Measurements from ENCODE around the gene GALR3. TPM values are rescaled to one million over a fixed set of nuclear protein-coding genes. Genes with fewer than 3 reads are reported as not detected.

Gene GALR3
- total and polyA plus RNA-seq, 2 experiments from 2014 or later = 1.0 TPM; not detected in 1

- H3K27me3 ChIP-seq = no peaks in the 10 kb centered on the region
- H3K4me1 ChIP-seq (ENCODE audit: low read depth) = peaks cover 9% of the 10 kb centered on the region
- H3K27ac ChIP-seq = peak overlapping the region; percentile 89
- no peak for DNase-seq (ENCODE audit: low read depth in 1 of 2, low spot score in 1 of 2)
- H3K9me3 ChIP-seq (ENCODE audit: low read depth) = no peaks in the 10 kb centered on the region
- TF ChIP-seq CTCF (IDR thresholded peaks at IDR 0.05; ENCODE audit: low read depth, low read length) = no peak
- H3K36me3 ChIP-seq = peaks cover 54% of the 10 kb centered on the region
- no peak overlapping the region for H3K4me3 ChIP-seq
Observed at GRCh38 chr22:37862570-37863325, 39.6 kb downstream of the GALR3 start.

- no peak for TF ChIP-seq CTCF (IDR thresholded peaks at IDR 0.05; ENCODE audit: low read depth, low read length)
- DNase-seq (ENCODE audit: low read depth in 1 of 2, low spot score in 1 of 2) = no peak
- no peaks in the 10 kb centered on the region for H3K9me3 ChIP-seq (ENCODE audit: low read depth)
- H3K4me1 ChIP-seq (ENCODE audit: low read depth) = peaks cover 9% of the 10 kb centered on the region
- no peak overlapping the region for H3K4me3 ChIP-seq
- no peaks in the 10 kb centered on the region for H3K27me3 ChIP-seq
- H3K27ac ChIP-seq = no peak overlapping the region
- peaks cover 57% of the 10 kb centered on the region for H3K36me3 ChIP-seq
Observed at GRCh38 chr22:37865510-37865909, 42.3 kb downstream of the GALR3 start.

GRCh38 chr22:37870273-37870672 lies 47.1 kb downstream of the GALR3 start:
- TF ChIP-seq CTCF (IDR thresholded peaks at IDR 0.05; ENCODE audit: low read depth, low read length) = no peak
- no peak overlapping the region for H3K27ac ChIP-seq
- peaks cover 75% of the 10 kb centered on the region for H3K36me3 ChIP-seq
- no peaks in the 10 kb centered on the region for H3K27me3 ChIP-seq
- no peak overlapping the region for H3K4me3 ChIP-seq
- H3K4me1 ChIP-seq (ENCODE audit: low read depth) = no peaks in the 10 kb centered on the region
- DNase-seq (ENCODE audit: low read depth in 1 of 2, low spot score in 1 of 2) = no peak
- H3K9me3 ChIP-seq (ENCODE audit: low read depth) = no peaks in the 10 kb centered on the region

Other genes starting within 250 kb of the GALR3 start
- gene LGALS2, start 243.3 kb upstream of the GALR3 start, total RNA-seq = not detected in 2 replicates
- gene LGALS2, start 243.3 kb upstream of the GALR3 start, polyA plus RNA-seq = not detected in 2 replicates
- gene GGA1, start 214.5 kb upstream of the GALR3 start, total RNA-seq = 91.9 and 114 TPM in 2 replicates
- 81.9 and 82.6 TPM in 2 replicates for gene GGA1, start 214.5 kb upstream of the GALR3 start, polyA plus RNA-seq
- 24.3 and 51.9 TPM in 2 replicates for gene SH3BP1, start 183.7 kb upstream of the GALR3 start, total RNA-seq
- gene SH3BP1, start 183.7 kb upstream of the GALR3 start, polyA plus RNA-seq = 15.0 and 20.7 TPM in 2 replicates
- gene PDXP, start 164.7 kb upstream of the GALR3 start, total RNA-seq = 48.5 and 62.5 TPM in 2 replicates
- 88.0 and 117 TPM in 2 replicates for gene PDXP, start 164.7 kb upstream of the GALR3 start, polyA plus RNA-seq
- gene LGALS1, start 147.7 kb upstream of the GALR3 start, total RNA-seq = 6.6 and 24.5 TPM in 2 replicates
- gene LGALS1, start 147.7 kb upstream of the GALR3 start, polyA plus RNA-seq = 8.1 and 37.3 TPM in 2 replicates
- 36.0 and 38.3 TPM in 2 replicates for gene NOL12, start 137.0 kb upstream of the GALR3 start, total RNA-seq
- 21.9 and 34.2 TPM in 2 replicates for gene NOL12, start 137.0 kb upstream of the GALR3 start, polyA plus RNA-seq
- 160 and 202 TPM in 2 replicates for gene TRIOBP, start 126.3 kb upstream of the GALR3 start, total RNA-seq
- gene TRIOBP, start 126.3 kb upstream of the GALR3 start, polyA plus RNA-seq = 150 and 191 TPM in 2 replicates
- gene GCAT, start 15.4 kb upstream of the GALR3 start, total RNA-seq = 74.2 and 95.0 TPM in 2 replicates
- gene GCAT, start 15.4 kb upstream of the GALR3 start, polyA plus RNA-seq = 66.4 and 97.6 TPM in 2 replicates
- 49.9 and 59.1 TPM in 2 replicates for gene ANKRD54, start 21.0 kb downstream of the GALR3 start, total RNA-seq
- 43.8 and 44.2 TPM in 2 replicates for gene ANKRD54, start 21.0 kb downstream of the GALR3 start, polyA plus RNA-seq
- 407 and 422 TPM in 2 replicates for gene EIF3L, start 26.0 kb downstream of the GALR3 start, total RNA-seq
- 213 and 387 TPM in 2 replicates for gene EIF3L, start 26.0 kb downstream of the GALR3 start, polyA plus RNA-seq
- 27.4 and 34.9 TPM in 2 replicates for gene MICALL1, start 82.9 kb downstream of the GALR3 start, total RNA-seq
- 10.2 and 13.6 TPM in 2 replicates for gene MICALL1, start 82.9 kb downstream of the GALR3 start, polyA plus RNA-seq
- gene C22orf23, start 130.2 kb downstream of the GALR3 start, total RNA-seq = 0.80 and 0.99 TPM in 2 replicates
- 1.1 and 2.5 TPM in 2 replicates for gene C22orf23, start 130.2 kb downstream of the GALR3 start, polyA plus RNA-seq
- gene POLR2F, start 130.3 kb downstream of the GALR3 start, total RNA-seq = 63.3 and 127 TPM in 2 replicates
- gene POLR2F, start 130.3 kb downstream of the GALR3 start, polyA plus RNA-seq = 124 and 183 TPM in 2 replicates
- gene SOX10, start 161.2 kb downstream of the GALR3 start, total RNA-seq = 0.03 TPM in 1 of 2 replicates, not detected in the other
- not detected in 2 replicates for gene SOX10, start 161.2 kb downstream of the GALR3 start, polyA plus RNA-seq
- gene PICK1, start 234.0 kb downstream of the GALR3 start, total RNA-seq = 57.8 and 62.4 TPM in 2 replicates
- gene PICK1, start 234.0 kb downstream of the GALR3 start, polyA plus RNA-seq = 51.7 and 60.4 TPM in 2 replicates

Data from cardiac muscle cell (in vitro differentiated cells and primary cell).